Tibial artery (tissue), 4 donors: ENCODE data around the gene WNT7A.
"Not testable (repeated sequence)": the region's sequence is repeated elsewhere in the genome, so short reads cannot be mapped to it uniquely, and the experiment has no call there.

Source experiments
- DNase-seq, 2 donors: peaks; one replicate each; pipeline ENCODE4 v3.0.0-alpha.2; 2019
- H3K27ac ChIP-seq, 2 donors: fragments of 200-600 bp; sonication (generic) in 1 of 2; 1 replicate in 1 of 2; 2 replicates in 1 of 2; pipeline ENCODE4 v1.5.1; 2018 to 2019; ENCODE audit warnings: mild to moderate bottlenecking in 1 of 2
- H3K27me3 ChIP-seq, 2 donors: fragments of 200-600 bp; sonication (generic) in 1 of 2; one replicate each; pipeline versions ENCODE4 v1.5.1 to v1.6.0; 2016 to 2019
- H3K36me3 ChIP-seq, 3 donors: fragments of 200-600 bp; sonication (generic) in 2 of 3; one replicate each; pipeline ENCODE4 v1.5.1; 2016 to 2019; ENCODE audit warnings: mild to moderate bottlenecking in 2 of 3
- H3K4me1 ChIP-seq, 4 donors: fragments of 200-600 bp; sonication (generic) in 2 of 4; 1 replicate in 3 of 4; 2 replicates in 1 of 4; pipeline ENCODE4 v1.5.1; 2016 to 2019
- H3K4me3 ChIP-seq, 2 donors: fragments of 200-600 bp; sonication (generic) in 1 of 2; 1 replicate in 1 of 2; 2 replicates in 1 of 2; pipeline ENCODE4 v1.5.1; 2018 to 2019; ENCODE audit warnings: mild to moderate bottlenecking in 2 of 2
- H3K9me3 ChIP-seq, 3 donors: fragments of 200-600 bp; sonication (generic) in 1 of 3; one replicate each; pipeline ENCODE4 v1.5.1; 2016 to 2019
- CTCF ChIP-seq, 2 experiments: fragments of 200-600 bp in 1 of 2; fragments of 450-650 bp in 1 of 2; IDR thresholded peaks; one replicate each; pipeline ENCODE4 v1.5.1; 2017 to 2019; ENCODE audit warnings: antibody characterized with exemption in 2 of 2, mild to moderate bottlenecking in 1 of 2, moderate library complexity in 1 of 2
- intact Hi-C: fragments of 100-400 bp; cut with DNase I; formaldehyde crosslinking; loops from one replicate; pipeline ENCODE4 v1.15.0; 2023; ENCODE audit warnings: low total_unique reads

The WNT7A gene

GRCh38 chr3:13863382-13863952 is 16.4 kb downstream of the WNT7A start:
- no peaks in the 10 kb centered on the region for H3K4me1 ChIP-seq
- TF ChIP-seq CTCF (IDR thresholded peaks at IDR 0.05) = no peak
- DNase-seq = no peak
- intact Hi-C loops = no loop called here
- peaks cover 0 to 67% of the 10 kb centered on the region in 2 donors for H3K27me3 ChIP-seq
- no peak overlapping the region for H3K27ac ChIP-seq
- H3K36me3 ChIP-seq = no peaks in the 10 kb centered on the region
- no peaks in the 10 kb centered on the region for H3K9me3 ChIP-seq
- no peak overlapping the region for H3K4me3 ChIP-seq

- H3K36me3 ChIP-seq = no peaks in the 10 kb centered on the region
- DNase-seq = no peak
- no peaks in the 10 kb centered on the region for H3K4me1 ChIP-seq
- H3K27me3 ChIP-seq = peaks cover 0 to 73% of the 10 kb centered on the region in 2 donors
- no peak overlapping the region for H3K4me3 ChIP-seq
- intact Hi-C loops = no loop called here
- TF ChIP-seq CTCF (IDR thresholded peaks at IDR 0.05) = no peak
- H3K27ac ChIP-seq = no peak overlapping the region
- no peaks in the 10 kb centered on the region for H3K9me3 ChIP-seq
Observed at GRCh38 chr3:13861461-13861860, 18.4 kb downstream of the WNT7A start.

- Histone ChIP-seq H3K27me3 (peaks cover 0 to 78% of the 10 kb centered on the region in 2 donors), H3K27ac (no peak overlapping the region), H3K4me1 (no peaks in the 10 kb centered on the region), H3K36me3 (no peaks in the 10 kb centered on the region), H3K4me3 (no peak overlapping the region), H3K9me3 (no peaks in the 10 kb centered on the region)
- TF ChIP-seq CTCF (IDR thresholded peaks at IDR 0.05) = no peak
- intact Hi-C loops = no loop called here
- DNase-seq = no peak
Observed at GRCh38 chr3:13860001-13860400, 19.9 kb downstream of the WNT7A start.

- peaks cover 0 to 84% of the 10 kb centered on the region in 2 donors for H3K27me3 ChIP-seq
- H3K4me3 ChIP-seq = no peak overlapping the region
- no peaks in the 10 kb centered on the region for H3K36me3 ChIP-seq
- intact Hi-C loops = no loop called here
- no peak for TF ChIP-seq CTCF (IDR thresholded peaks at IDR 0.05)
- H3K4me1 ChIP-seq = no peaks in the 10 kb centered on the region
- no peaks in the 10 kb centered on the region for H3K9me3 ChIP-seq
- H3K27ac ChIP-seq = no peak overlapping the region
- no peak for DNase-seq
Observed at GRCh38 chr3:13858768-13859520, 20.9 kb downstream of the WNT7A start.

GRCh38 chr3:13857702-13858380 is 22.0 kb downstream of the WNT7A start:
- TF ChIP-seq CTCF (IDR thresholded peaks at IDR 0.05) = no peak
- Histone ChIP-seq H3K4me3 (no peak overlapping the region), H3K27ac (no peak overlapping the region), H3K36me3 (no peaks in the 10 kb centered on the region), H3K4me1 (no peaks in the 10 kb centered on the region), H3K27me3 (peaks cover 0 to 84% of the 10 kb centered on the region in 2 donors), H3K9me3 (no peaks in the 10 kb centered on the region)
- DNase-seq = no peak
- intact Hi-C loops = no loop called here

GRCh38 chr3:13856628-13857027 is 23.2 kb downstream of the WNT7A start:
- H3K27ac ChIP-seq, H3K36me3 ChIP-seq, H3K4me1 ChIP-seq, H3K4me3 ChIP-seq, intact Hi-C loops, DNase-seq, H3K9me3 ChIP-seq: not testable (repeated sequence)
- H3K27me3 ChIP-seq = peaks cover 0 to 83% of the 10 kb centered on the region in 2 donors
